ENCODE results near the gene RGS9BP. TPM values are rescaled to one million over a fixed set of nuclear protein-coding genes. Genes with fewer than 3 reads are reported as not detected.

Gene RGS9BP
- total RNA-seq, 1 donor from 2014 or later, result not detected

DNA sequence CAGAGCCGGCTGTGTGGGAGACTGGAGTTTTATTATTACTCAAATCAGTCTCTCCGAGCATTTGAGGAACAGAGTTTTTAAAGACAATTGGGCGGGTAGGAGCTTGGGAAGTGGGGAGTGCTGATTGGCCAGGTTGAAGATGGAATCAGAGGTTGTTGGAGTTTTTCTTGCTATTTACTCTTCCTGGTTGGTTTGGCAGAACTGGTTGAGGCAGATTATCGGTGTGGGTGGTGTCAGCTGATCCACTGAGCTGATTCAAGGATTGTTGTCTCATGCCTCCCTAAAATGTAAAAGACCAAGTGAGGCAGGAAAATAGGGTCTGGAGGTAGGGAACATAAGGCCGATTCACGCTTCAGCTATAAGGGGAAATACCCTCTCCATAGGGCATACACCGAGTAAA, 42.6 kb downstream of the RGS9BP start:
- Mint-ChIP-seq H3K4me3 (no peak overlapping the region), H3K27ac (ENCODE audit: unreplicated experiment) (no peak overlapping the region), H3K36me3 (ENCODE audit: low read depth) (peaks cover 9% of the 10 kb centered on the region), H3K27me3 (ENCODE audit: low read depth) (no peaks in the 10 kb centered on the region), H3K4me1 (no peaks in the 10 kb centered on the region), H3K9me3 (no peaks in the 10 kb centered on the region)
- no peak for DNase-seq (ENCODE audit: low read depth, low spot score)
- no peak for TF ChIP-seq CTCF (conservative IDR thresholded peaks at IDR 0.05)

DNA sequence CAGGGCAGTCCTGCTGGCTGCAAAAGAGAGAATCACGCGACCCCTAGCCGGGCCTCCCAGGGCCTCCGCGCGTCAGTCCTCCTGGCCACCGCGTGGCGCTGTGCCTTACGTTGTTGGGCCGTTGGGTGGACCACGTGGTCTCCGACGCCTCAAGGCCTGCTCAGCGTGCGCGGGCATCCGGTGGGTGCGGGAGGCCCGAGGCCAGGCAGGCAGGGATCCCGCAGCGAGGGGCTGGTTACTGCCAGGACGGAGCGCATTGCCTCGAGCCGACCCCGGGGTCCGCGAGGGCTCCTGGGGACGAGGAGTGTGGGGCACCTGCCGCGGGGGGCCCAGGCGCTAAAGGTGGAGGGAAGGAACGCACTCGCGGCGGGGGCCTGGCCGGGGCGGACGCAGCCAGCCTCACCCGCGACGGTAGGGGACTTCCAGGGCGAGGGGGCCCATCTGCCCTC, 44.0 kb downstream of the RGS9BP start, which contains the start of gene TDRD12:
TDRD12 (plus strand) TSS at position 157 of the 449 bp plus-strand sequence. CDS start 306 bp downstream, outside the sequence.
- peaks cover 9% of the 10 kb centered on the region for H3K36me3 Mint-ChIP-seq (ENCODE audit: low read depth)

GRCh38 chr19:32720216-32720935, 44.7 kb downstream of the RGS9BP start:
- no peak overlapping the region for H3K4me3 Mint-ChIP-seq
- no peak overlapping the region for H3K27ac Mint-ChIP-seq (ENCODE audit: unreplicated experiment)
- H3K4me1 Mint-ChIP-seq, result no peaks in the 10 kb centered on the region
- no peaks in the 10 kb centered on the region for H3K9me3 Mint-ChIP-seq
- no peaks in the 10 kb centered on the region for H3K27me3 Mint-ChIP-seq (ENCODE audit: low read depth)
- DNase-seq (ENCODE audit: low read depth, low spot score), result no peak
- peaks cover 6% of the 10 kb centered on the region for H3K36me3 Mint-ChIP-seq (ENCODE audit: low read depth)
- no peak for TF ChIP-seq CTCF (conservative IDR thresholded peaks at IDR 0.05)

More for the DNA sequence above, 44.0 kb downstream of the RGS9BP start, which contains the start of gene TDRD12:
- no peak for TF ChIP-seq CTCF (conservative IDR thresholded peaks at IDR 0.05)
- Mint-ChIP-seq H3K27ac (ENCODE audit: unreplicated experiment) (no peak within 1 kb of the TSS), H3K27me3 (ENCODE audit: low read depth) (no peaks in the 10 kb centered on the region), H3K4me1 (no peaks in the 10 kb centered on the region), H3K4me3 (no peak within 1 kb of the TSS), H3K9me3 (no peaks in the 10 kb centered on the region)
- no peak for DNase-seq (ENCODE audit: low read depth, low spot score)

DNA sequence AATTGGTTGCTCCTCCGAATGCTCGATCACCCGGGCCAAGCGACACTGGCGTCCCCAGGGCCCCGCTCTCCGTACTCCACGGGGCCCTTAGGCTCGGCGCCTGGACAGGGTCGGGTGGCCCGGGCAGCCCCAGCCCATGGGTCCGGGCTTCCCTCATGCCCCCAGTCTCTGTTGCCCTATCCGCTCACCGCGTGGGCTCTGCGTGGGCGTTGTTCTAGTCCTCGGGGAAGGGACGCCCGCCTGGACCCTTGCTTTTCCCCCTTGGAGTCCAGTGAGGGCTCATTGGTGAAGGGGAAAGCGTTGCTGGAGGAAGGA, 45.2 kb downstream of the RGS9BP start:
- Mint-ChIP-seq H3K27ac (ENCODE audit: unreplicated experiment) (peak overlapping the region; percentile 27), H3K36me3 (ENCODE audit: low read depth) (peaks cover 5% of the 10 kb centered on the region), H3K4me1 (no peaks in the 10 kb centered on the region), H3K9me3 (no peaks in the 10 kb centered on the region), H3K27me3 (ENCODE audit: low read depth) (no peaks in the 10 kb centered on the region), H3K4me3 (no peak overlapping the region)
- TF ChIP-seq CTCF (conservative IDR thresholded peaks at IDR 0.05), result no peak
- DNase-seq (ENCODE audit: low read depth, low spot score), result no peak

Other genes with a start within 250 kb of the RGS9BP start
- 159 and 165 TPM in 2 replicates for gene PDCD5, start 94.7 kb upstream of the RGS9BP start, total RNA-seq
- gene ANKRD27, start 668 bp upstream of the RGS9BP start, total RNA-seq, result 24.5 and 25.1 TPM in 2 replicates
- 11.1 and 12.5 TPM in 2 replicates for gene NUDT19, start 16.0 kb downstream of the RGS9BP start, total RNA-seq
- 0.21 and 0.30 TPM in 2 replicates for gene TDRD12, start 43.9 kb downstream of the RGS9BP start, total RNA-seq
- gene SLC7A9, start 193.9 kb downstream of the RGS9BP start, total RNA-seq, result 0.49 and 0.50 TPM in 2 replicates